K562 (cell line): Measurements from ENCODE around the gene PLCB1.

Source experiments
- EGR1 ChIP-seq: fragments of 450-650 bp; conservative IDR thresholded peaks from 2 replicates; pipeline ENCODE4 v1.6.1; 2017; ENCODE audit warnings: mild to moderate bottlenecking
- EP300 ChIP-seq: IDR thresholded peaks from 2 replicates; pipeline ENCODE4 v1.6.1; 2012; ENCODE audit warnings: low read length, improper control_type of control experiment
- FOXK1 ChIP-seq: sonication (generic); formaldehyde crosslinking; IDR thresholded peaks from 2 replicates; pipeline ENCODE4 v1.8.0; 2022; ENCODE audit warnings: missing genetic modification reagents, mild to moderate bottlenecking, borderline replicate concordance
- NFE2 ChIP-seq: IDR thresholded peaks from 2 replicates; pipeline ENCODE4 v1.6.1; 2014; ENCODE audit warnings: antibody characterized with exemption, low read depth
- NFYB ChIP-seq: IDR thresholded peaks from 2 replicates; pipeline ENCODE4 v1.6.1; 2011; ENCODE audit warnings: mild to moderate bottlenecking, moderate library complexity; ENCODE audit not compliant: insufficient read length; ENCODE audit errors: extremely low read depth
- SIN3A ChIP-seq, 2 experiments: fragments of 150-350 bp in 1 of 2; IDR thresholded peaks; 2 replicates each; pipeline ENCODE4 v1.6.1; 2011 to 2016; ENCODE audit warnings: borderline replicate concordance in 2 of 2, low read depth in 2 of 2, low read length in 2 of 2, mild to moderate bottlenecking in 2 of 2, moderate library complexity in 2 of 2; ENCODE audit not compliant: control insufficient read depth in 1 of 2
- TAF15 ChIP-seq: fragments of 200-400 bp; formaldehyde crosslinking; IDR thresholded peaks from 2 replicates; pipeline ENCODE4 v1.6.1; 2017; ENCODE audit warnings: mild to moderate bottlenecking, low read depth, low read length, moderate library complexity
- ZFX ChIP-seq: sonication (generic); formaldehyde crosslinking; IDR thresholded peaks from 2 replicates; pipeline ENCODE4 v1.8.0; 2022; ENCODE audit warnings: mild to moderate bottlenecking, missing genetic modification reagents, moderate library complexity
- ZNF609 ChIP-seq: sonication (generic); formaldehyde crosslinking; IDR thresholded peaks from 2 replicates; pipeline ENCODE4 v1.8.1; 2023; ENCODE audit warnings: missing genetic modification reagents, mild to moderate bottlenecking, borderline replicate concordance
- TF ChIP-seq, protein P1 (sequence below): fragments of 450-650 bp; IDR thresholded peaks from one replicate; pipeline ENCODE4 v1.6.1; 2018; ENCODE audit warnings: mild to moderate bottlenecking, moderate library complexity; ENCODE audit not compliant: partially characterized antibody
- TF ChIP-seq, protein P2 (sequence below), 3 experiments: IDR thresholded peaks in 2 of 3; conservative IDR thresholded peaks in 1 of 3; 2 replicates each; pipeline ENCODE4 v1.5.1; 2011 to 2012; ENCODE audit warnings: low read length in 3 of 3, mild to moderate bottlenecking in 3 of 3, control low read depth in 2 of 3, improper control_type of control experiment in 1 of 3, inconsistent platforms in 1 of 3, low read depth in 1 of 3, mixed read lengths in 1 of 3, moderate library complexity in 1 of 3; ENCODE audit not compliant: insufficient read depth in 2 of 3
- TF ChIP-seq, protein P3 (sequence below): fragments of 450-650 bp; IDR thresholded peaks from 2 replicates; pipeline ENCODE4 v1.6.1; 2017; ENCODE audit warnings: antibody characterized with exemption, mild to moderate bottlenecking
- TF ChIP-seq, protein P4 (sequence below), 2 experiments: fragments of 450-650 bp; formaldehyde crosslinking in 1 of 2; IDR thresholded peaks; 2 replicates each; pipeline versions ENCODE4 v1.4.0 to v1.6.1; 2014 to 2020; ENCODE audit warnings: mild to moderate bottlenecking in 2 of 2, borderline replicate concordance in 1 of 2, low read depth in 1 of 2

GRCh38 chr20:8933381-8933807, 801.3 kb downstream of the PLCB1 start:
- TF ChIP-seq FOXK1 (no peak), NFE2 (no peak), SIN3A (IDR thresholded peaks at IDR 0.05; ENCODE audit: borderline replicate concordance in 2 of 2, control insufficient read depth in 1 of 2, low read depth in 2 of 2, low read length in 2 of 2) (no peak), TAF15 (no peak), ZNF609 (no peak), EGR1 (no peak), NFYB (no peak), ZFX (CRISPR knock-in tag) (no peak), EP300 (no peak)
- TF ChIP-seq, protein P1, sequence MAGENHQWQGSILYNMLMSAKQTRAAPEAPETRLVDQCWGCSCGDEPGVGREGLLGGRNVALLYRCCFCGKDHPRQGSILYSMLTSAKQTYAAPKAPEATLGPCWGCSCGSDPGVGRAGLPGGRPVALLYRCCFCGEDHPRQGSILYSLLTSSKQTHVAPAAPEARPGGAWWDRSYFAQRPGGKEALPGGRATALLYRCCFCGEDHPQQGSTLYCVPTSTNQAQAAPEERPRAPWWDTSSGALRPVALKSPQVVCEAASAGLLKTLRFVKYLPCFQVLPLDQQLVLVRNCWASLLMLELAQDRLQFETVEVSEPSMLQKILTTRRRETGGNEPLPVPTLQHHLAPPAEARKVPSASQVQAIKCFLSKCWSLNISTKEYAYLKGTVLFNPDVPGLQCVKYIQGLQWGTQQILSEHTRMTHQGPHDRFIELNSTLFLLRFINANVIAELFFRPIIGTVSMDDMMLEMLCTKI, result no peak
- TF ChIP-seq, protein P2, sequence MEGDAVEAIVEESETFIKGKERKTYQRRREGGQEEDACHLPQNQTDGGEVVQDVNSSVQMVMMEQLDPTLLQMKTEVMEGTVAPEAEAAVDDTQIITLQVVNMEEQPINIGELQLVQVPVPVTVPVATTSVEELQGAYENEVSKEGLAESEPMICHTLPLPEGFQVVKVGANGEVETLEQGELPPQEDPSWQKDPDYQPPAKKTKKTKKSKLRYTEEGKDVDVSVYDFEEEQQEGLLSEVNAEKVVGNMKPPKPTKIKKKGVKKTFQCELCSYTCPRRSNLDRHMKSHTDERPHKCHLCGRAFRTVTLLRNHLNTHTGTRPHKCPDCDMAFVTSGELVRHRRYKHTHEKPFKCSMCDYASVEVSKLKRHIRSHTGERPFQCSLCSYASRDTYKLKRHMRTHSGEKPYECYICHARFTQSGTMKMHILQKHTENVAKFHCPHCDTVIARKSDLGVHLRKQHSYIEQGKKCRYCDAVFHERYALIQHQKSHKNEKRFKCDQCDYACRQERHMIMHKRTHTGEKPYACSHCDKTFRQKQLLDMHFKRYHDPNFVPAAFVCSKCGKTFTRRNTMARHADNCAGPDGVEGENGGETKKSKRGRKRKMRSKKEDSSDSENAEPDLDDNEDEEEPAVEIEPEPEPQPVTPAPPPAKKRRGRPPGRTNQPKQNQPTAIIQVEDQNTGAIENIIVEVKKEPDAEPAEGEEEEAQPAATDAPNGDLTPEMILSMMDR (IDR thresholded peaks at IDR 0.05 in 2 of 3, conservative IDR thresholded peaks at IDR 0.05 in 1 of 3; ENCODE audit: insufficient read depth in 2 of 3, low read depth in 1 of 3, low read length in 3 of 3), result no peak
- TF ChIP-seq, protein P3, sequence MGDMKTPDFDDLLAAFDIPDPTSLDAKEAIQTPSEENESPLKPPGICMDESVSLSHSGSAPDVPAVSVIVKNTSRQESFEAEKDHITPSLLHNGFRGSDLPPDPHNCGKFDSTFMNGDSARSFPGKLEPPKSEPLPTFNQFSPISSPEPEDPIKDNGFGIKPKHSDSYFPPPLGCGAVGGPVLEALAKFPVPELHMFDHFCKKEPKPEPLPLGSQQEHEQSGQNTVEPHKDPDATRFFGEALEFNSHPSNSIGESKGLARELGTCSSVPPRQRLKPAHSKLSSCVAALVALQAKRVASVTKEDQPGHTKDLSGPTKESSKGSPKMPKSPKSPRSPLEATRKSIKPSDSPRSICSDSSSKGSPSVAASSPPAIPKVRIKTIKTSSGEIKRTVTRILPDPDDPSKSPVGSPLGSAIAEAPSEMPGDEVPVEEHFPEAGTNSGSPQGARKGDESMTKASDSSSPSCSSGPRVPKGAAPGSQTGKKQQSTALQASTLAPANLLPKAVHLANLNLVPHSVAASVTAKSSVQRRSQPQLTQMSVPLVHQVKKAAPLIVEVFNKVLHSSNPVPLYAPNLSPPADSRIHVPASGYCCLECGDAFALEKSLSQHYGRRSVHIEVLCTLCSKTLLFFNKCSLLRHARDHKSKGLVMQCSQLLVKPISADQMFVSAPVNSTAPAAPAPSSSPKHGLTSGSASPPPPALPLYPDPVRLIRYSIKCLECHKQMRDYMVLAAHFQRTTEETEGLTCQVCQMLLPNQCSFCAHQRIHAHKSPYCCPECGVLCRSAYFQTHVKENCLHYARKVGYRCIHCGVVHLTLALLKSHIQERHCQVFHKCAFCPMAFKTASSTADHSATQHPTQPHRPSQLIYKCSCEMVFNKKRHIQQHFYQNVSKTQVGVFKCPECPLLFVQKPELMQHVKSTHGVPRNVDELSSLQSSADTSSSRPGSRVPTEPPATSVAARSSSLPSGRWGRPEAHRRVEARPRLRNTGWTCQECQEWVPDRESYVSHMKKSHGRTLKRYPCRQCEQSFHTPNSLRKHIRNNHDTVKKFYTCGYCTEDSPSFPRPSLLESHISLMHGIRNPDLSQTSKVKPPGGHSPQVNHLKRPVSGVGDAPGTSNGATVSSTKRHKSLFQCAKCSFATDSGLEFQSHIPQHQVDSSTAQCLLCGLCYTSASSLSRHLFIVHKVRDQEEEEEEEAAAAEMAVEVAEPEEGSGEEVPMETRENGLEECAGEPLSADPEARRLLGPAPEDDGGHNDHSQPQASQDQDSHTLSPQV, result no peak
- TF ChIP-seq, protein P4, sequence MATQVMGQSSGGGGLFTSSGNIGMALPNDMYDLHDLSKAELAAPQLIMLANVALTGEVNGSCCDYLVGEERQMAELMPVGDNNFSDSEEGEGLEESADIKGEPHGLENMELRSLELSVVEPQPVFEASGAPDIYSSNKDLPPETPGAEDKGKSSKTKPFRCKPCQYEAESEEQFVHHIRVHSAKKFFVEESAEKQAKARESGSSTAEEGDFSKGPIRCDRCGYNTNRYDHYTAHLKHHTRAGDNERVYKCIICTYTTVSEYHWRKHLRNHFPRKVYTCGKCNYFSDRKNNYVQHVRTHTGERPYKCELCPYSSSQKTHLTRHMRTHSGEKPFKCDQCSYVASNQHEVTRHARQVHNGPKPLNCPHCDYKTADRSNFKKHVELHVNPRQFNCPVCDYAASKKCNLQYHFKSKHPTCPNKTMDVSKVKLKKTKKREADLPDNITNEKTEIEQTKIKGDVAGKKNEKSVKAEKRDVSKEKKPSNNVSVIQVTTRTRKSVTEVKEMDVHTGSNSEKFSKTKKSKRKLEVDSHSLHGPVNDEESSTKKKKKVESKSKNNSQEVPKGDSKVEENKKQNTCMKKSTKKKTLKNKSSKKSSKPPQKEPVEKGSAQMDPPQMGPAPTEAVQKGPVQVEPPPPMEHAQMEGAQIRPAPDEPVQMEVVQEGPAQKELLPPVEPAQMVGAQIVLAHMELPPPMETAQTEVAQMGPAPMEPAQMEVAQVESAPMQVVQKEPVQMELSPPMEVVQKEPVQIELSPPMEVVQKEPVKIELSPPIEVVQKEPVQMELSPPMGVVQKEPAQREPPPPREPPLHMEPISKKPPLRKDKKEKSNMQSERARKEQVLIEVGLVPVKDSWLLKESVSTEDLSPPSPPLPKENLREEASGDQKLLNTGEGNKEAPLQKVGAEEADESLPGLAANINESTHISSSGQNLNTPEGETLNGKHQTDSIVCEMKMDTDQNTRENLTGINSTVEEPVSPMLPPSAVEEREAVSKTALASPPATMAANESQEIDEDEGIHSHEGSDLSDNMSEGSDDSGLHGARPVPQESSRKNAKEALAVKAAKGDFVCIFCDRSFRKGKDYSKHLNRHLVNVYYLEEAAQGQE (IDR thresholded peaks at IDR 0.05; ENCODE audit: borderline replicate concordance), result no peak
- TF ChIP-seq, protein P4 (CRISPR knock-in tag; IDR thresholded peaks at IDR 0.05; ENCODE audit: low read depth), result no peak
